HG02571 (cell line): ENCODE results near the gene TNFSF8.

Source experiments
- ATAC-seq: cut with Tn5 transposase; IDR thresholded peaks from one replicate; pipeline ENCODE4 v1.9.1; 2021; ENCODE audit warnings: mild to moderate bottlenecking, moderate library complexity; ENCODE audit not compliant: unreplicated experiment

TNFSF8 gene

GRCh38 chr9:114906922-114907571 lies 23.3 kb downstream of the TNFSF8 start:
- ATAC-seq: no peak

DNA sequence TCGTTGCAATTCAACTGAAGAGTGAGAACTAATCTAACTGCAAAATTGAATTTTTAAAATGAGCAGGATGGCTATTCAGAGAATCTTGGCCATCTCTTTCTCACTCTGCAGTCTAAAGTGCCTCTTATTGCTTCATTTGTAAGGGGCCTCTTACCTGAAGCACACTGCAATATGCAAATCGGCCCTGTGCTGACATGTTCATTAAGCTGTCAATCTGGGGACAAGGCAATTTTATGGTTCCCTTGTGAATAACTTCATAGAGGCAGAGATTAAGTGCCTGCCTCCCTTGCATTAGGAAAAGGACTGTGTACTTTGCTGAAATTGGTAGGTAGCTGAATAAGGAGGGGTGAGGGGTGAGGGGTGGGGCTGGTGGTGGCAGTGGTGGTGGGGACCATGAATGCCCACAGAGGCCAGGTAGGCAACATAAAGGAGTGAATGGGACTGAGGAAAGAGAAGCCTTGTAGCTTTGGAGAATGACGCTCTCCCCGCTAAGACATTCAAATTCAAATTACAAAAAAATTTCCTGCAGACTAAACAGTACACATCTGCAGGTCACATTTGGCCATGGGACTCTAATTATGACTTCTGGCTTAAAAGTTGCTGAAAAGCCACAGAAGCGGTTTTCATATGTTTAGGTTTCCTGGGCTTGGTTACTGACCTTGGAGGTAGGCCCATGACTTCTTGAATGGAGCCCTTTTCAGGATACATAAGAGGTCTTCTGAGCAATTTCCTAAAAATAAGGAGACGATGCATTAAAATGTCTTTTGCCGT lies 25.0 kb downstream of the TNFSF8 start:
- ATAC-seq: no peak

GRCh38 chr9:114902786-114903524 lies 27.4 kb downstream of the TNFSF8 start:
- no peak for ATAC-seq

- ATAC-seq: no peak
Observed at GRCh38 chr9:114900942-114901802, 29.2 kb downstream of the TNFSF8 start.

DNA sequence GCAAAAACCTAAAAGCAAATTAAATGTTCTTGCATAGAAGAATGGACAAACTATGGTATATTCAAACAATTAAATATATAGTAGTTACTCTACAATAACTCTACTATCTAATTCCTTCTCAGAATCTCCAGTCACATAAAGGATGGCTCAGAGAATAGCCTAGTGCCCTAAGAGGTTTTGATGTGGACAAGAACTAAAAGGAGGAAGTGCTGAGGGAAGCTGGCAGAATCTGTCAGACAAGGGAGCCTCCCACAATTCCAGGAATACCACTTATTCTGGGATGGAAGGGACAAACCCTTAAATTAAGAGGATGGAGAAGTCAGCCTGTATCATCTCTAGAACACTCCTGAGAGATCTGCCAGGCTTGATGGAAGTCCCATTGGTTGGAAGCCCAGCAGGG lies 30.4 kb downstream of the TNFSF8 start:
- no peak for ATAC-seq

DNA sequence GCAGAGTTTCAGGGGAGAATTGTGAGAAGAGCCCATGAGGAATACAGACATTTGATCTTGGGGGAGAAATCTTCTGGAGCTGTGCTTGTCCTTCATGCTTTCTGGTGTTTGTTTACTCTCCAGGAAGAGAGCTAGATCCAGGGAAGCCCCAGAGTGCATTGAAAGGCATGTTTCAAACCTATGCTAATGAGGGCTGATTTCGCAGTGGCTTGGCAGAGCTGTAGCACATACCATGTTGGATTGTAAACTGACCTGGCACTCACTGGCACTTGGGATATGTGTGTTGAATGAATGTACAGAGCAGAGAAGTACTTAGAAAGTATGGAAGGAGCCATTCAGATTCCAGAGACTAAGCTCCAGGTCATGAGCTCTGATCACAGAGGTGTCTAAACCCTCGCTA lies 30.9 kb downstream of the TNFSF8 start:
- ATAC-seq: no peak

DNA sequence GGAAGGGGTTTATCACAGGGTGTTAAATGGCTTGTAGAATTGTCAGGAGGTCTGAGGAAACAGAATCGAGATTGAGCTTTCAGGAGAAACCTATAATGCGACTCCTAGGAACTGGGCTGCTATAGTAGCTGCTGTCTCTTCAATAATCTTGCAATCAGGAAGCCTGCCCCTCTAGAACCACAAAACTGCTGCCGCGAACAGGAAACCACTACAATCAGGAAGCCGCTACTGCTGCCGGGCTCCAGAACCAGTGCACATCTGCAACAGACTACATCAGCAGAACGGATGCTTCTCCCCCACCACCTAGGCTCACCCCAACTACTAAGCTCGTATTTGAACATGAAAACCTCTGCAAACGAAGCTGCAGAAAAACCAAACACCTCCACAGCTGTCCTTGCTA lies 31.6 kb downstream of the TNFSF8 start:
- ATAC-seq: no peak

GRCh38 chr9:114897196-114897595 lies 33.2 kb downstream of the TNFSF8 start:
- no peak for ATAC-seq

DNA sequence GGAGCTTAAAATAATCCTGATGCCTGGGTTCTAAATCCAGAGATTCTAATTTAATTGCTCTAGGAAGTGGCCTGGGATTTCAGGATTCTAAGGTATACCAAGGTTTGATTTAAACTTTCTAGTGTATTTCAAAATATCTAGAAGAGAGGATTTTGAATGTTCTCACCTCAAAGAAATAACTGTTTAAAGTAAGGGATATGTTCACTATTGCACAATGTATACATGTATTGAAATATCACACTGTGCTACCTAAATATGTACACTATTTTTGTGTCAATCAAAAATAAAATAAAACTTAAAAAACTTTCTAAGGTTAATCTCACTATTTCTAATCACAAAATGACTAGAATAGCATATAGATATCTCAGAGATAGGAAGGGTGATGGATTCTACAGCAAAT lies 34.0 kb downstream of the TNFSF8 start:
- ATAC-seq: no peak

DNA sequence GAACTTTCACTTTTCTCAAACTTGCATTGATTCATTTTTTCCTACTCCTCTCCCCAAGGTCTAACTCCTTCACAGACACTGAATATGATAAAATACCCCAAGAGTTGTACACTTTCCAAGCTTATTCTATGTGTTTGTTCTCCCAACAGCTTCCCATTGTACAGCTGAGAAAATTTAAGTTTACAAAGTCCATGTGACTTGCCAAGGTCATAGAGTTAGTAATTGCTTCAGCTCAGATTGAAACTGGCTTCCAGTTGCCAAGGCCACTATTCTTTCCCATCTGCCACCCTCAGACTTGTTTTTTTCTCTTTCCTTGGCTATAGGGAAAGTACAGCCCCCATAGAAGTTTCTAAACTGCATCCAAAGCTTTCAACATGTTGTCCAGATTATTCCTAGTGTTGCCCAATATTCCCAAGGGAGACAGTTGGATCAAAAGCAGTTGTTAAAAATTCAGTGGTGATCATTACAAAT lies 34.8 kb downstream of the TNFSF8 start:
- ATAC-seq: no peak

- no peak for ATAC-seq
Observed at GRCh38 chr9:114894609-114895433, 35.6 kb downstream of the TNFSF8 start.

- ATAC-seq: no peak
Observed at GRCh38 chr9:114894206-114894605, 36.2 kb downstream of the TNFSF8 start.

GRCh38 chr9:114893221-114894010 lies 37.0 kb downstream of the TNFSF8 start:
- no peak for ATAC-seq

GRCh38 chr9:114889802-114890224 lies 40.6 kb downstream of the TNFSF8 start:
- ATAC-seq: no peak

- ATAC-seq: no peak
Observed at GRCh38 chr9:114888607-114889006, 41.8 kb downstream of the TNFSF8 start.

DNA sequence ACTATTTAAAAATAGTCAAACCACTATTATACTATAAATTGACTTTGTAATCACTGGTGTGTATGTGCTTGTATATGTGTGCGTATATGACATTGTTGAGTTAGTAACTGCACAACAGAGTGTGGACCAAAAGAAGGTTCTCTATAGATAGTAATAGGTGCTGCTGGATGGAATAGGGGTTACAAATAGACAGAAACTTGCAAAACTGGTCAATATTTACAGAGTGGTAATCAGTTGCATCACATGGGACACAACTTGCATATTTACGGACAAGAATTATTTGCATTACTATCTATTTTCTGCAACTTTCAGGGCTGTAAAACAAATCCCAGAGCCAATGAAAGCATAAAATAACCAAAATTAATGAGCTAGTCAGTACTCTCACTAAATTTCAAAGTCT lies 42.4 kb downstream of the TNFSF8 start:
- no peak for ATAC-seq

DNA sequence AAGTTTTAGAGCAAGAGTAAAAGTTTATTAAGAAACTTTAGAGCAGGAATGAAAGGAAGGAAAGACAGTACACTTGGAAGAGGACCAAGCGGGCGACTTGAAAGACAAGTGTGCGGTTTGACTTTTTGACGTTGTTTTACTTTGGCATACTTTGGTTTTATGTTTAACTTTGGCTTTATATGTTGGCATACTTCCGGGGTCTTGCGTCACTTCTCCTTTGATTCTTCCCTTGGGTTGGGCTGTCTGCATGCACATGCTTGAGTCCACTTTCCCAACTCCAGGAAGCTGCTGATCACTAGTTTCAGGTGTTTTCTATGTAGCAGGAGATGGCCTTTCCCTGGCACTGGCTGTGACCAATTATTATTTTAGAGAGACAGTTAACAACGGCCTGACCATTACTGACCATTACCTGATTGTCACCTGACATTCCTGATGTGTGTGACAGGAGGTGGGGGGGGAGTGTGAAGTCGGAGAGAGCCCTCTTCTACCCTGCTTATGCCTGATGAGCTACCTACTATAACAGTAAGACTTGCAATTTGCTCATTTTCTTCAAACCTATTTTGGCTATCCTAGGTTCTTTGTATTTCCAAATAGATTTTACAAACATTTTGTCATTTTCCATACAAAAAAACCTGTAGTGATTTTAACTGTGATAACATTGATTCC lies 45.5 kb downstream of the TNFSF8 start:
- ATAC-seq: no peak

GRCh38 chr9:114883709-114884108 lies 46.7 kb downstream of the TNFSF8 start:
- no peak for ATAC-seq
